Measurements from ENCODE around the gene VPS4B. TPM values are rescaled to one million over a fixed set of nuclear protein-coding genes. Genes with fewer than 3 reads are reported as not detected.

The VPS4B gene
- total and polyA plus RNA-seq, 2 experiments from 2014 or later = 30.2 to 49.4 TPM

DNA sequence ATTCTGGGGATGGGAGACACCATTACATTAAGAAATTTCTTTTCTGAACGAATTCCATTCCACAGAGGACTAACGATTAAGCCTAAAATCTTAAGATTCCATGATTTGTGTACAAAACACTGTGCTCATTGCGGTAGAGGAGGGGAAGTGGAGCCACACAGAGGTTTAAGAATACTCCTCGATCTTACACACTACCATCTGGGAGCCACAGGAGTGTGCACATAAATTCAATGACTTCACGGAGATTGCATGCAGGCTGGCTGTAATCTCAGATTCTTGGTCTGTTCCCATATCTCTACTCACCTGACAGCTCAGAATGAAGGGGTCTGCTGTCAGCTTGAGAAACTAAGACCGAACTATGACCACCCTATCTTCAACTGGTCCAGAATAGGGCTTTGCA is 762 bp downstream of the VPS4B start:
- peak overlapping the region; percentile 23 for H3K27ac Mint-ChIP-seq
- peak overlapping the region; percentile 100 for H3K4me3 Mint-ChIP-seq
- H3K27me3 Mint-ChIP-seq (ENCODE audit: insufficient read depth, low read depth, poor library complexity) = peaks cover 10% of the 10 kb centered on the region
- ATAC-seq (no peak), DNase-seq (ENCODE audit: low spot score) (no peak)
- TF ChIP-seq, protein P1, sequence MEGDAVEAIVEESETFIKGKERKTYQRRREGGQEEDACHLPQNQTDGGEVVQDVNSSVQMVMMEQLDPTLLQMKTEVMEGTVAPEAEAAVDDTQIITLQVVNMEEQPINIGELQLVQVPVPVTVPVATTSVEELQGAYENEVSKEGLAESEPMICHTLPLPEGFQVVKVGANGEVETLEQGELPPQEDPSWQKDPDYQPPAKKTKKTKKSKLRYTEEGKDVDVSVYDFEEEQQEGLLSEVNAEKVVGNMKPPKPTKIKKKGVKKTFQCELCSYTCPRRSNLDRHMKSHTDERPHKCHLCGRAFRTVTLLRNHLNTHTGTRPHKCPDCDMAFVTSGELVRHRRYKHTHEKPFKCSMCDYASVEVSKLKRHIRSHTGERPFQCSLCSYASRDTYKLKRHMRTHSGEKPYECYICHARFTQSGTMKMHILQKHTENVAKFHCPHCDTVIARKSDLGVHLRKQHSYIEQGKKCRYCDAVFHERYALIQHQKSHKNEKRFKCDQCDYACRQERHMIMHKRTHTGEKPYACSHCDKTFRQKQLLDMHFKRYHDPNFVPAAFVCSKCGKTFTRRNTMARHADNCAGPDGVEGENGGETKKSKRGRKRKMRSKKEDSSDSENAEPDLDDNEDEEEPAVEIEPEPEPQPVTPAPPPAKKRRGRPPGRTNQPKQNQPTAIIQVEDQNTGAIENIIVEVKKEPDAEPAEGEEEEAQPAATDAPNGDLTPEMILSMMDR (conservative IDR thresholded peaks at IDR 0.05; ENCODE audit: low read depth in 2 of 2) = no peak
- TF ChIP-seq, protein P2, sequence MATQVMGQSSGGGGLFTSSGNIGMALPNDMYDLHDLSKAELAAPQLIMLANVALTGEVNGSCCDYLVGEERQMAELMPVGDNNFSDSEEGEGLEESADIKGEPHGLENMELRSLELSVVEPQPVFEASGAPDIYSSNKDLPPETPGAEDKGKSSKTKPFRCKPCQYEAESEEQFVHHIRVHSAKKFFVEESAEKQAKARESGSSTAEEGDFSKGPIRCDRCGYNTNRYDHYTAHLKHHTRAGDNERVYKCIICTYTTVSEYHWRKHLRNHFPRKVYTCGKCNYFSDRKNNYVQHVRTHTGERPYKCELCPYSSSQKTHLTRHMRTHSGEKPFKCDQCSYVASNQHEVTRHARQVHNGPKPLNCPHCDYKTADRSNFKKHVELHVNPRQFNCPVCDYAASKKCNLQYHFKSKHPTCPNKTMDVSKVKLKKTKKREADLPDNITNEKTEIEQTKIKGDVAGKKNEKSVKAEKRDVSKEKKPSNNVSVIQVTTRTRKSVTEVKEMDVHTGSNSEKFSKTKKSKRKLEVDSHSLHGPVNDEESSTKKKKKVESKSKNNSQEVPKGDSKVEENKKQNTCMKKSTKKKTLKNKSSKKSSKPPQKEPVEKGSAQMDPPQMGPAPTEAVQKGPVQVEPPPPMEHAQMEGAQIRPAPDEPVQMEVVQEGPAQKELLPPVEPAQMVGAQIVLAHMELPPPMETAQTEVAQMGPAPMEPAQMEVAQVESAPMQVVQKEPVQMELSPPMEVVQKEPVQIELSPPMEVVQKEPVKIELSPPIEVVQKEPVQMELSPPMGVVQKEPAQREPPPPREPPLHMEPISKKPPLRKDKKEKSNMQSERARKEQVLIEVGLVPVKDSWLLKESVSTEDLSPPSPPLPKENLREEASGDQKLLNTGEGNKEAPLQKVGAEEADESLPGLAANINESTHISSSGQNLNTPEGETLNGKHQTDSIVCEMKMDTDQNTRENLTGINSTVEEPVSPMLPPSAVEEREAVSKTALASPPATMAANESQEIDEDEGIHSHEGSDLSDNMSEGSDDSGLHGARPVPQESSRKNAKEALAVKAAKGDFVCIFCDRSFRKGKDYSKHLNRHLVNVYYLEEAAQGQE (IDR thresholded peaks at IDR 0.05; ENCODE audit: unreplicated experiment) = no peak
- TF ChIP-seq, protein P3, sequence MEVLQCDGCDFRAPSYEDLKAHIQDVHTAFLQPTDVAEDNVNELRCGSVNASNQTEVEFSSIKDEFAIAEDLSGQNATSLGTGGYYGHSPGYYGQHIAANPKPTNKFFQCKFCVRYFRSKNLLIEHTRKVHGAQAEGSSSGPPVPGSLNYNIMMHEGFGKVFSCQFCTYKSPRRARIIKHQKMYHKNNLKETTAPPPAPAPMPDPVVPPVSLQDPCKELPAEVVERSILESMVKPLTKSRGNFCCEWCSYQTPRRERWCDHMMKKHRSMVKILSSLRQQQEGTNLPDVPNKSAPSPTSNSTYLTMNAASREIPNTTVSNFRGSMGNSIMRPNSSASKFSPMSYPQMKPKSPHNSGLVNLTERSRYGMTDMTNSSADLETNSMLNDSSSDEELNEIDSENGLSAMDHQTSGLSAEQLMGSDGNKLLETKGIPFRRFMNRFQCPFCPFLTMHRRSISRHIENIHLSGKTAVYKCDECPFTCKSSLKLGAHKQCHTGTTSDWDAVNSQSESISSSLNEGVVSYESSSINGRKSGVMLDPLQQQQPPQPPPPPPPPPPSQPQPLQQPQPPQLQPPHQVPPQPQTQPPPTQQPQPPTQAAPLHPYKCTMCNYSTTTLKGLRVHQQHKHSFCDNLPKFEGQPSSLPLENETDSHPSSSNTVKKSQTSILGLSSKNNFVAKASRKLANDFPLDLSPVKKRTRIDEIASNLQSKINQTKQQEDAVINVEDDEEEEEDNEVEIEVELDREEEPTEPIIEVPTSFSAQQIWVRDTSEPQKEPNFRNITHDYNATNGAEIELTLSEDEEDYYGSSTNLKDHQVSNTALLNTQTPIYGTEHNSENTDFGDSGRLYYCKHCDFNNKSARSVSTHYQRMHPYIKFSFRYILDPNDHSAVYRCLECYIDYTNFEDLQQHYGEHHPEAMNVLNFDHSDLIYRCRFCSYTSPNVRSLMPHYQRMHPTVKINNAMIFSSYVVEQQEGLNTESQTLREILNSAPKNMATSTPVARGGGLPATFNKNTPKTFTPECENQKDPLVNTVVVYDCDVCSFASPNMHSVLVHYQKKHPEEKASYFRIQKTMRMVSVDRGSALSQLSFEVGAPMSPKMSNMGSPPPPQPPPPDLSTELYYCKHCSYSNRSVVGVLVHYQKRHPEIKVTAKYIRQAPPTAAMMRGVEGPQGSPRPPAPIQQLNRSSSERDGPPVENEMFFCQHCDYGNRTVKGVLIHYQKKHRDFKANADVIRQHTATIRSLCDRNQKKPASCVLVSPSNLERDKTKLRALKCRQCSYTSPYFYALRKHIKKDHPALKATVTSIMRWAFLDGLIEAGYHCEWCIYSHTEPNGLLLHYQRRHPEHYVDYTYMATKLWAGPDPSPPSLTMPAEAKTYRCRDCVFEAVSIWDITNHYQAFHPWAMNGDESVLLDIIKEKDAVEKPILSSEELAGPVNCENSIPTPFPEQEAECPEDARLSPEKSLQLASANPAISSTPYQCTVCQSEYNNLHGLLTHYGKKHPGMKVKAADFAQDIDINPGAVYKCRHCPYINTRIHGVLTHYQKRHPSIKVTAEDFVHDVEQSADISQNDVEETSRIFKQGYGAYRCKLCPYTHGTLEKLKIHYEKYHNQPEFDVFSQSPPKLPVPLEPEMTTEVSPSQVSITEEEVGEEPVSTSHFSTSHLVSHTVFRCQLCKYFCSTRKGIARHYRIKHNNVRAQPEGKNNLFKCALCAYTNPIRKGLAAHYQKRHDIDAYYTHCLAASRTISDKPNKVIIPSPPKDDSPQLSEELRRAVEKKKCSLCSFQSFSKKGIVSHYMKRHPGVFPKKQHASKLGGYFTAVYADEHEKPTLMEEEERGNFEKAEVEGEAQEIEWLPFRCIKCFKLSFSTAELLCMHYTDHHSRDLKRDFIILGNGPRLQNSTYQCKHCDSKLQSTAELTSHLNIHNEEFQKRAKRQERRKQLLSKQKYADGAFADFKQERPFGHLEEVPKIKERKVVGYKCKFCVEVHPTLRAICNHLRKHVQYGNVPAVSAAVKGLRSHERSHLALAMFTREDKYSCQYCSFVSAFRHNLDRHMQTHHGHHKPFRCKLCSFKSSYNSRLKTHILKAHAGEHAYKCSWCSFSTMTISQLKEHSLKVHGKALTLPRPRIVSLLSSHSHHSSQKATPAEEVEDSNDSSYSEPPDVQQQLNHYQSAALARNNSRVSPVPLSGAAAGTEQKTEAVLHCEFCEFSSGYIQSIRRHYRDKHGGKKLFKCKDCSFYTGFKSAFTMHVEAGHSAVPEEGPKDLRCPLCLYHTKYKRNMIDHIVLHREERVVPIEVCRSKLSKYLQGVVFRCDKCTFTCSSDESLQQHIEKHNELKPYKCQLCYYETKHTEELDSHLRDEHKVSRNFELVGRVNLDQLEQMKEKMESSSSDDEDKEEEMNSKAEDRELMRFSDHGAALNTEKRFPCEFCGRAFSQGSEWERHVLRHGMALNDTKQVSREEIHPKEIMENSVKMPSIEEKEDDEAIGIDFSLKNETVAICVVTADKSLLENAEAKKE (CRISPR knock-in tag; IDR thresholded peaks at IDR 0.05) = no peak
- TF ChIP-seq JUNB (IDR thresholded peaks at IDR 0.05; ENCODE audit: unreplicated experiment) = no peak
- no peak for TF ChIP-seq CREB1 (CRISPR knock-in tag; IDR thresholded peaks at IDR 0.05; ENCODE audit: low read depth)
- no peak for TF ChIP-seq ZNF331 (CRISPR knock-in tag; IDR thresholded peaks at IDR 0.05; ENCODE audit: low read depth)
- no peak for TF ChIP-seq EZH2 (IDR thresholded peaks at IDR 0.05; ENCODE audit: low read depth, unreplicated experiment)
- TF ChIP-seq, protein P4, sequence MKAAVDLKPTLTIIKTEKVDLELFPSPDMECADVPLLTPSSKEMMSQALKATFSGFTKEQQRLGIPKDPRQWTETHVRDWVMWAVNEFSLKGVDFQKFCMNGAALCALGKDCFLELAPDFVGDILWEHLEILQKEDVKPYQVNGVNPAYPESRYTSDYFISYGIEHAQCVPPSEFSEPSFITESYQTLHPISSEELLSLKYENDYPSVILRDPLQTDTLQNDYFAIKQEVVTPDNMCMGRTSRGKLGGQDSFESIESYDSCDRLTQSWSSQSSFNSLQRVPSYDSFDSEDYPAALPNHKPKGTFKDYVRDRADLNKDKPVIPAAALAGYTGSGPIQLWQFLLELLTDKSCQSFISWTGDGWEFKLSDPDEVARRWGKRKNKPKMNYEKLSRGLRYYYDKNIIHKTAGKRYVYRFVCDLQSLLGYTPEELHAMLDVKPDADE (IDR thresholded peaks at IDR 0.05) = no peak
- no peak for TF ChIP-seq ZNF114 (CRISPR knock-in tag; IDR thresholded peaks at IDR 0.05)
- no peak for TF ChIP-seq NANOG (IDR thresholded peaks at IDR 0.05; ENCODE audit: borderline replicate concordance)
- no peak for TF ChIP-seq EZH2phosphoT487 (IDR thresholded peaks at IDR 0.05; ENCODE audit: unreplicated experiment)
- TF ChIP-seq POLR2AphosphoS5 (IDR thresholded peaks at IDR 0.05; ENCODE audit: low read depth) = no peak
- Histone ChIP-seq H3K27me3 (ENCODE audit: insufficient read depth) (no peaks in the 10 kb centered on the region), H3K4me2 (peak overlapping the region; percentile 95), H3K36me3 (ENCODE audit: insufficient read depth) (peaks cover 10% of the 10 kb centered on the region; the same call in 1 of the 2 replicates), H3K4me1 (ENCODE audit: insufficient read depth) (peaks cover 6% of the 10 kb centered on the region), H3K4me3 (peak overlapping the region; percentile 93), H3K27ac (ENCODE audit: low read depth) (peak overlapping the region; percentile 86), H2AFZ (no peak overlapping the region), H4K20me1 (replicated peaks; ENCODE audit: insufficient read depth) (peaks cover 9% of the 10 kb centered on the region), H3K79me2 (replicated peaks; ENCODE audit: insufficient read depth) (peaks cover 54% of the 10 kb centered on the region), H3F3A (replicated peaks; ENCODE audit: low read depth) (no peaks in the 10 kb centered on the region), H3K9me2 (ENCODE audit: insufficient read depth) (no peaks in the 10 kb centered on the region)
- no peaks in the 10 kb centered on the region; the same call in 2 of the 3 replicates for H3K36me3 Mint-ChIP-seq (ENCODE audit: low read depth)
- H3K4me1 Mint-ChIP-seq = peaks cover 6% of the 10 kb centered on the region; the same call in 2 of the 3 replicates
- no peaks in the 10 kb centered on the region; the same call in 2 of the 3 replicates for H3K9me3 Mint-ChIP-seq

Data from GM23338 (cell line).